ENCODE measurements around the gene VAC14.
A peak's percentile ranks its signal among the peaks of the same experiment; 100 is the strongest.
"Not testable (repeated sequence)": the region's sequence is repeated elsewhere in the genome, so short reads cannot be mapped to it uniquely, and the experiment has no call there.

The VAC14 gene

GRCh38 chr16:70800781-70801480, at the start of gene VAC14:
Gene VAC14 (minus strand): TSS chr16:70801158. CDS start chr16:70800900, 258 bp downstream.
- DNase-seq (ENCODE audit: low read depth in 2 of 2), result peak; percentile 90 to 97

- DNase-seq (ENCODE audit: low read depth in 2 of 2), result not testable (repeated sequence)
Observed at GRCh38 chr16:70823498-70824118, 22.6 kb upstream of the VAC14 start.

GRCh38 chr16:70822734-70823133, 21.8 kb upstream of the VAC14 start:
- not testable (repeated sequence) for DNase-seq (ENCODE audit: low read depth in 2 of 2)

GRCh38 chr16:70818088-70818487, 17.1 kb upstream of the VAC14 start:
- DNase-seq (ENCODE audit: low read depth in 2 of 2), result not testable (repeated sequence)

GRCh38 chr16:70809392-70810060, 8.6 kb upstream of the VAC14 start:
- no peak for DNase-seq (ENCODE audit: low read depth in 2 of 2)

GRCh38 chr16:70808371-70808770, 7.4 kb upstream of the VAC14 start:
- no peak for DNase-seq (ENCODE audit: low read depth in 2 of 2)

GRCh38 chr16:70805787-70806186, 4.8 kb upstream of the VAC14 start:
- DNase-seq (ENCODE audit: low read depth in 2 of 2), result no peak

- no peak for DNase-seq (ENCODE audit: low read depth in 2 of 2)
Observed at GRCh38 chr16:70805380-70805779, 4.4 kb upstream of the VAC14 start.

- no peak for DNase-seq (ENCODE audit: low read depth in 2 of 2)
Observed at GRCh38 chr16:70804734-70805169, 3.8 kb upstream of the VAC14 start.

- DNase-seq (ENCODE audit: low read depth in 2 of 2), result no peak
Observed at GRCh38 chr16:70804153-70804733, 3.3 kb upstream of the VAC14 start.

GRCh38 chr16:70803319-70803718, 2.4 kb upstream of the VAC14 start:
- DNase-seq (ENCODE audit: low read depth in 2 of 2), result no peak

- DNase-seq (ENCODE audit: low read depth in 2 of 2), result no peak
Observed at GRCh38 chr16:70801611-70802010, 653 bp upstream of the VAC14 start.

- DNase-seq (ENCODE audit: low read depth in 2 of 2), result no peak
Observed at GRCh38 chr16:70800311-70800710, 647 bp downstream of the VAC14 start.

GRCh38 chr16:70796301-70796700, 4.7 kb downstream of the VAC14 start:
- no peak for DNase-seq (ENCODE audit: low read depth in 2 of 2)

- DNase-seq (ENCODE audit: low read depth in 2 of 2), result no peak
Observed at GRCh38 chr16:70795296-70795912, 5.6 kb downstream of the VAC14 start.

GRCh38 chr16:70793851-70794502, 7.0 kb downstream of the VAC14 start:
- DNase-seq (ENCODE audit: low read depth in 2 of 2), result no peak

GRCh38 chr16:70790815-70791214, 10.1 kb downstream of the VAC14 start:
- no peak for DNase-seq (ENCODE audit: low read depth in 2 of 2)

- no peak for DNase-seq (ENCODE audit: low read depth in 2 of 2)
Observed at GRCh38 chr16:70789595-70790447, 11.1 kb downstream of the VAC14 start.

- no peak for DNase-seq (ENCODE audit: low read depth in 2 of 2)
Observed at GRCh38 chr16:70788668-70789594, 12.0 kb downstream of the VAC14 start.

All from stimulated activated CD4-positive, alpha-beta T cell treated with anti-CD3 and anti-CD28 coated beads, Interleukin-1b, Interleukin-23, amount 100 ng/mL, for 1 hour (primary cell).